Measurements from ENCODE around the gene GALK2. TPM values are rescaled to one million over a fixed set of nuclear protein-coding genes. Genes with fewer than 3 reads are reported as not detected.
"Not testable (repeated sequence)": the region's sequence is repeated elsewhere in the genome, so short reads cannot be mapped to it uniquely, and the experiment has no call there.

GALK2 gene
- polyA plus RNA-seq, 2 of the 4 experiments (the other 2 are of a cell fraction), result 26.8 to 40.5 TPM

- TF ChIP-seq CHD2 (IDR thresholded peaks at IDR 0.05; ENCODE audit: low read length, partially characterized antibody) (no peak), BCL3 (IDR thresholded peaks at IDR 0.05) (no peak), SMC3 (IDR thresholded peaks at IDR 0.05) (no peak), NR3C1 (IDR thresholded peaks at IDR 0.05) (no peak)
Observed at GRCh38 chr15:49164865-49165264, 5.2 kb upstream of the GALK2 start (continued).

- Histone ChIP-seq H3K27ac (no peak overlapping the region), H3K9me3 (no peaks in the 10 kb centered on the region), H3K4me3 (no peak overlapping the region), H3K4me2 (no peak overlapping the region), H3K4me1 (peaks cover 19% of the 10 kb centered on the region; the same call in 2 of the 3 replicates)
- no peak for FAIRE-seq
- 88% methylated on average over 3 of the region's 3 CpGs for WGBS (ENCODE audit: missing lambda C conversion rate)
- no peak for DNase-seq (ENCODE audit: low read depth in 1 of 2, low spot score in 1 of 2)
- CTCF ChIA-PET, result no interaction called here
- TF ChIP-seq USF2 (IDR thresholded peaks at IDR 0.05) (no peak), JUN (IDR thresholded peaks at IDR 0.05) (no peak)
- no peak for ATAC-seq
- POLR2A ChIA-PET, result no interaction called here
Observed at GRCh38 chr15:49168016-49168415, 2.0 kb upstream of the GALK2 start.

GRCh38 chr15:49171790-49172189 is 1.7 kb downstream of the GALK2 start:
- ATAC-seq, result no peak
- H3K27ac ChIP-seq, result peak overlapping the region; percentile 81 to 86; a peak in 5 of 6 replicates
- TF ChIP-seq ZNF302 (CRISPR knock-in tag; IDR thresholded peaks at IDR 0.05) (no peak), ZSCAN20 (CRISPR knock-in tag; IDR thresholded peaks at IDR 0.05) (no peak), SMC3 (IDR thresholded peaks at IDR 0.05) (no peak), FOXS1 (CRISPR knock-in tag; IDR thresholded peaks at IDR 0.05) (no peak), MAX (IDR thresholded peaks at IDR 0.05) (no peak), CHD2 (IDR thresholded peaks at IDR 0.05; ENCODE audit: low read length, partially characterized antibody) (no peak), PHF8 (IDR thresholded peaks at IDR 0.05; ENCODE audit: borderline replicate concordance, low read depth) (no peak)
- ChIA-PET CTCF (interaction anchor here (0.6 to 1.7 kb wide), 2 partner anchors 26 to 301 kb away, joined by 3 to 5 read pairs; no protein-coding TSS in a partner anchor), POLR2A (no interaction called here)
- no peak for DNase-seq (ENCODE audit: low read depth in 1 of 2, low spot score in 1 of 2)
- peak overlapping the region; percentile 67 for H3K4me2 ChIP-seq
- WGBS (ENCODE audit: missing lambda C conversion rate), result 93% methylated on average over 12 of the region's 12 CpGs
- FAIRE-seq, result no peak
- H3K4me1 ChIP-seq, result peaks cover 41% of the 10 kb centered on the region
- H3K9me3 ChIP-seq, result no peaks in the 10 kb centered on the region
- H3K4me3 ChIP-seq, result peak overlapping the region; percentile 67

- Histone ChIP-seq H3K27ac (peak overlapping the region; percentile 72 to 74; a peak in 5 of 6 replicates), H3K9me3 (no peaks in the 10 kb centered on the region), H3K4me2 (peak overlapping the region; percentile 79), H3K4me1 (peaks cover 35% of the 10 kb centered on the region), H3K4me3 (no peak overlapping the region)
- POLR2A ChIA-PET, result no interaction called here
- FAIRE-seq (no peak), DNase-seq (ENCODE audit: low read depth in 1 of 2, low spot score in 1 of 2) (no peak), ATAC-seq (no peak)
- WGBS (ENCODE audit: missing lambda C conversion rate), result 84% methylated on average over 3 of the region's 3 CpGs
- CTCF ChIA-PET, result interaction anchor here (1.6 kb wide), 1 partner anchor 29 kb away, joined by 4 read pairs; no protein-coding TSS in a partner anchor
- no peak for TF ChIP-seq REST (IDR thresholded peaks at IDR 0.05)
- no peak for TF ChIP-seq BHLHE40 (IDR thresholded peaks at IDR 0.05; ENCODE audit: low read depth, low read length)
- TF ChIP-seq CBX8 (IDR thresholded peaks at IDR 0.05), result no peak
- no peak for TF ChIP-seq EP300 (IDR thresholded peaks at IDR 0.05)
- no peak for TF ChIP-seq ELK1 (IDR thresholded peaks at IDR 0.05; ENCODE audit: low read depth, low read length)
- TF ChIP-seq POLR2AphosphoS2 (conservative IDR thresholded peaks at IDR 0.05; ENCODE audit: low read length), result no peak
- no peak for TF ChIP-seq RNF2 (IDR thresholded peaks at IDR 0.05; ENCODE audit: borderline replicate concordance, low read depth)
- TF ChIP-seq HOXB5 (CRISPR knock-in tag; IDR thresholded peaks at IDR 0.05), result no peak
- TF ChIP-seq ESRRA (IDR thresholded peaks at IDR 0.05; ENCODE audit: borderline replicate concordance, low read length), result no peak
Observed at GRCh38 chr15:49174902-49175301, 4.9 kb downstream of the GALK2 start.

- ATAC-seq; H3K4me3 ChIP-seq; POLR2A ChIA-PET; DNase-seq (ENCODE audit: low read depth in 1 of 2, low spot score in 1 of 2); H3K9me3 ChIP-seq; FAIRE-seq: not testable (repeated sequence)
- CTCF ChIA-PET, result interaction anchor here (1.6 kb wide), 1 partner anchor 30 kb away, joined by 4 read pairs; no protein-coding TSS in a partner anchor
- peak overlapping the region; percentile 72 to 74; a peak in 5 of 6 replicates for H3K27ac ChIP-seq
- peaks cover 35% of the 10 kb centered on the region for H3K4me1 ChIP-seq
- H3K4me2 ChIP-seq, result peak overlapping the region; percentile 79
- 42% methylated on average over 6 of the region's 6 CpGs for WGBS (ENCODE audit: missing lambda C conversion rate)
Observed at GRCh38 chr15:49175582-49176397, 5.7 kb downstream of the GALK2 start.
